Nephron progenitor cell (in vitro differentiated cells): ENCODE measurements around the gene ZNF792.

Experiments used
- DNase-seq: peaks from one replicate; pipeline ENCODE4 v3.0.0; 2021
- H3K27ac Mint-ChIP-seq: 2 replicates; pipeline ENCODE4 v1.8.0; 2021; ENCODE audit warnings: mild to moderate bottlenecking, moderate library complexity, mixed read lengths
- H3K27me3 Mint-ChIP-seq: 2 replicates; pipeline ENCODE4 v1.8.0; 2021; ENCODE audit warnings: mild to moderate bottlenecking, low read depth, mixed read lengths; ENCODE audit not compliant: poor library complexity
- H3K36me3 Mint-ChIP-seq: 2 replicates; pipeline ENCODE4 v1.8.0; 2021; ENCODE audit warnings: low read depth, mixed read lengths
- H3K4me1 Mint-ChIP-seq: 2 replicates; pipeline ENCODE4 v1.8.0; 2021; ENCODE audit warnings: mixed read lengths
- H3K4me3 Mint-ChIP-seq: 2 replicates; pipeline ENCODE4 v1.8.0; 2021; ENCODE audit warnings: mild to moderate bottlenecking, moderate library complexity, mixed read lengths
- H3K9me3 Mint-ChIP-seq: 2 replicates; pipeline ENCODE4 v1.8.0; 2021; ENCODE audit warnings: mild to moderate bottlenecking, moderate library complexity, mixed read lengths
- CTCF ChIP-seq: fragments of 200-600 bp; sonication (generic); IDR thresholded peaks from 2 replicates; pipeline ENCODE4 v1.5.0; 2021; ENCODE audit warnings: antibody characterized with exemption

ZNF792 gene

DNA sequence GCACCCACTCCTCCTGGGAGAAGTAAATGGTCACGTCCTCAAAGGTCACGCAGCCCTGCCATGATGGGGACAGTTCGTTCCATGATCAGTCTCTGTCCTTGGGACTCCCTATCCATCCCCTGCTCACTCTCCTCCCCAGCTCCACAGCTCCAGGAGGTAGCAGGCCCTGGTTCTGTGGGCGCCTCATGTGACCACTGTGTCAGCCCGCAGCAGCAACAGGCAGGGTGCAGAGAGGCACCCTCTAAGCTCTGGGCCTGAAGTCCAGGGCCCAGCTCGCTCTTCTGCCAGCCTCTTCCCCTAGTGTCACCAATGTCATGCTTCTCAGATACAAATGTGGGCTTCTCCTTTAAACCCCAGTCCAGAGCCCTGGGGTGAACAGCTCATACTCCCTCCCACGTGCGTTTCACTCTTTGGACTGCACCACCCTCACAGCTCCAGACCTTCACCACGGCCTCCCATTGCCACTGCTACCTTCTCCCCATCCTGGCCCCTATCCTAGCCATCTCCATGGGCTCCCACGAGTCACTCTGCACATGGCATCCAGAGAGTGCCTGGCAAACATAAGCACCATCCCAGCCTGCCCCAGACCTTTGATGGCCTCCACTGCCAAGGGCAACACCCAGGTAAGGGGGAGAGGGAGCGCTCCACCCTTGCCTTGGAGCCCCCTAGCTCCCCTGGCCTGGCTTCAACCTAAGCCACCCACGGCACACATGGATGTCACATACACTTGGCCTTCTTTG, 2.9 kb downstream of the ZNF792 start:
- Mint-ChIP-seq H3K27ac (no peak overlapping the region), H3K4me3 (no peak overlapping the region), H3K4me1 (peaks cover 9% of the 10 kb centered on the region), H3K9me3 (peaks cover 88% of the 10 kb centered on the region), H3K36me3 (peaks cover 74% of the 10 kb centered on the region), H3K27me3 (peaks cover 19% of the 10 kb centered on the region)
- no peak for DNase-seq
- TF ChIP-seq CTCF: no peak

DNA sequence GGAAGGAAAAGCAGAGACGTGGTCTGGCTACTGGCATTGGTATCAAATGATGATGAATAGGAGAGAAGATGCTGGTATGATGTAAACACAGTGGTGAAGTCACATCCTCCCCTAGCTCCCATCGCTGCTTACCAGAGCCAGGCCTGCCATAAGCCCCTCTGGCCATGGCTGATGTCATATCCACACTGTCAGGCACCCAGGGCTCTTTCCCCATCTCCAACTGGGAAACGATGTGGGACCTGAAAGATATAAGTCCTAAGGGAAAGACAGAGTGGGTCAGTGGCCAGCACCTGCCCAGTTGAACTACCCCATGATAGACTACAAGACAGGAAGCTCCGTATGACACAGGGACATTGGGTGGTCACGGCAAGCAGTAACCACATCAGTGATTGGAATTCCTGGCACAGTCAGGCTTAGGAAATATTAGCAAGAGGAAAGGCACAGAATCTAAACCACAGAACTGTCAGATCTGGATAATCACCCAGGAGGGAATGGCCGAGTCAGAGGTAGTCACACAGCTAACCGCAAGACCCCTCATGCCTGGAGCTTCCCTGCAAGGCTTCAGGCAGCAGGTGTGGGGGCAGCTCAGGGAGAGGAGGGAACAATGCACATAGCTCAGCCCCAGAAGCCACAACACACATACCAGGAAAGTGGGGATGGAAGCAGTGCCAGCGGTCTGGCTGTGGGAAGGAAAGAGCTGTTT, 3.8 kb downstream of the ZNF792 start:
- no peak for DNase-seq
- H3K27me3 Mint-ChIP-seq: peaks cover 18% of the 10 kb centered on the region
- TF ChIP-seq CTCF: no peak
- peaks cover 88% of the 10 kb centered on the region for H3K9me3 Mint-ChIP-seq
- peaks cover 79% of the 10 kb centered on the region for H3K36me3 Mint-ChIP-seq
- H3K4me1 Mint-ChIP-seq: peaks cover 9% of the 10 kb centered on the region
- H3K27ac Mint-ChIP-seq: no peak overlapping the region
- H3K4me3 Mint-ChIP-seq: no peak overlapping the region

DNA sequence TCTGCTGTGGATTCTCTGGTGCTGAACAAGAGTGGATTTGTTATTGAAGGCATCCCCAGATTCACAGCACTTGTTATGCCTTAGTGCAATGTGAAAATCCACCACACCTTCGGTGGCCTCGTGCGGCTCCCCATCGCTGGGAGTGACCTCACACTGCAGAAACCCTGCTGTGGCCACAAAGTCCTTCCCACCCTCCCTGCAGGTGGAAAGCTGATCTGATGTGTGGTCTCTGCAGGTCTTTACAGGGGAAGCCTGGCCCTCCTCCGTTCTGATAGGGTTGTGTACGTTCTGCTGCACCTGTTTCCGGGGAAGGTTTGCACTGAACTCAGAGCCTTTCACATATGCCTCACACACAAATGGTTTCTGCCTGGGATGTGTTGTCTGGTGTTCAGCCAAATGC, 5.0 kb downstream of the ZNF792 start:
- DNase-seq: no peak
- Mint-ChIP-seq H3K27ac (no peak overlapping the region), H3K27me3 (peaks cover 15% of the 10 kb centered on the region), H3K36me3 (peaks cover 89% of the 10 kb centered on the region), H3K4me1 (peaks cover 9% of the 10 kb centered on the region), H3K4me3 (no peak overlapping the region), H3K9me3 (peaks cover 91% of the 10 kb centered on the region)
- no peak for TF ChIP-seq CTCF

DNA sequence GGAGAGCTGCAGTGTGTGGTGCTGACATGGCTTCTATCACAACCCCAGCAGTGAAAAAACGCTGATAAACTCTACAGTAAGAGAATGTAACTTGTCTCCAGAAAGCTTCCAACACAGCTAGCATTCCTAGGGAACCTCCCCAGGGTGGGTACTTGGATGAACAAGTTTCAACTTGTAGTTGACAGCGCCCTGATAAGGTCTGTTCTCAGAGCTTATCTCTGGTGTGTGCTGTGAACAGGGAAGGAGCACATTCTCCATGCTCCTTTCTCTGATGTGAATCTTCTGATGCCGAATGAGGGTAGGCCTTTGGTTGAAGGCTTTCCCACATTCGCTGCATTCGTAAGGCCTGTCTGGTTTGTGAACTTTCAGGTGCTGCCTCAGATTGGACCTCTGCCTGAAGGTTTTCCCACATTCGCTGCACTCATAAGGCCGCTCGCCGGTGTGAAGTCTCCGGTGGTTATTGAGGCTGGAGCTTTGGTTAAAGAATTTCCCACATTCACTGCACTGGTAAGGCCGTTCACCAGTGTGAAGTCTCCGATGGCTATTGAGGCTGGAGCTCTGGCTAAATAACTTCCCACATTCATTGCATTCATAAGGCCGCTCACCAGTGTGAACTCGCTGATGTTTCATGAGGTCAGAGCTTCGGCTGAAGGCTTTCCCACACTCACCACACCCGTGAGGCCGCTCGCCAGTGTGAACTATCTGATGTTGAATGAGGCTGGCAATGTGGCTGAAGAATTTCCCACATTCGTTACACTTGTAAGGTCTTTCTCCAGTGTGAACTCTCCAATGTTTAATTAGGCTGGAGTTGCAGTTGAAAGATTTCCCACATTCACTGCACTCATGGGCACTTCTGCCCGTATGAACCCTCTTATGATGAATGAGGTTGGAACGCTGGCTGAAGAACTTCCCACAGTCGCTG, 5.9 kb downstream of the ZNF792 start:
- H3K27ac Mint-ChIP-seq: no peak overlapping the region
- no peak for TF ChIP-seq CTCF
- H3K36me3 Mint-ChIP-seq: peaks cover 97% of the 10 kb centered on the region
- DNase-seq: no peak
- peaks cover 15% of the 10 kb centered on the region for H3K27me3 Mint-ChIP-seq
- H3K4me3 Mint-ChIP-seq: no peak overlapping the region
- H3K4me1 Mint-ChIP-seq: peaks cover 5% of the 10 kb centered on the region
- peaks cover 97% of the 10 kb centered on the region for H3K9me3 Mint-ChIP-seq

- peaks cover 5% of the 10 kb centered on the region for H3K27me3 Mint-ChIP-seq
- H3K27ac Mint-ChIP-seq: no peak overlapping the region
- H3K4me1 Mint-ChIP-seq: no peaks in the 10 kb centered on the region
- no peak for DNase-seq
- no peak overlapping the region for H3K4me3 Mint-ChIP-seq
- TF ChIP-seq CTCF: no peak
- peaks cover 84% of the 10 kb centered on the region for H3K36me3 Mint-ChIP-seq
- H3K9me3 Mint-ChIP-seq: peaks cover 97% of the 10 kb centered on the region
Measured at GRCh38 chr19:34953092-34953491, 10.9 kb downstream of the ZNF792 start.
